ENCODE measurements around the gene C1orf74. TPM values are rescaled to one million over a fixed set of nuclear protein-coding genes. Genes with fewer than 3 reads are reported as not detected.

Gene C1orf74
- total RNA-seq, 2 donors from 2014 or later: 3.1 to 5.4 TPM

- no peak for DNase-seq
- Mint-ChIP-seq H3K4me3 (no peak overlapping the region), H3K27me3 (ENCODE audit: insufficient read depth) (peaks cover 21% of the 10 kb centered on the region), H3K36me3 (ENCODE audit: low read depth) (no peaks in the 10 kb centered on the region), H3K4me1 (no peaks in the 10 kb centered on the region), H3K9me3 (no peaks in the 10 kb centered on the region), H3K27ac (no peak overlapping the region)
- Histone ChIP-seq H3K9ac (ENCODE audit: extremely low read depth, low read length, poor library complexity, severe bottlenecking) (no peak overlapping the region), H3K9me3 (ENCODE audit: control insufficient read depth, low read length) (no peaks in the 10 kb centered on the region), H3K36me3 (ENCODE audit: control insufficient read depth, insufficient read depth, low read length) (no peaks in the 10 kb centered on the region), H3K4me1 (ENCODE audit: control insufficient read depth, insufficient read depth, low read length) (no peaks in the 10 kb centered on the region), H3K27ac (ENCODE audit: low read depth, low read length) (no peak overlapping the region), H3K27me3 (ENCODE audit: control insufficient read depth, insufficient read depth, low read length, poor library complexity, severe bottlenecking) (peaks cover 37% of the 10 kb centered on the region), H3K4me3 (ENCODE audit: low read length) (no peak overlapping the region)
- TF ChIP-seq CTCF (conservative IDR thresholded peaks at IDR 0.05): no peak
- WGBS, 2 experiments (ENCODE audit: insufficient coverage in 1 of 2, insufficient read length in 1 of 2): 70% methylated on average over 1 of the region's 1 CpG; no CpG with 5 or more reads in 1 of the 2 experiments
Observed at GRCh38 chr1:209729436-209729835, 54.9 kb downstream of the C1orf74 start.

Other genes with a start within 250 kb of the C1orf74 start
- 1 to 10 TPM in 1 of 2 donors, under 1 TPM in 1; 0.55 to 2.1 TPM for gene CAMK1G, start 200.8 kb downstream of the C1orf74 start, total RNA-seq
- 1 to 10 TPM in 1 of 2 donors, under 1 TPM in 1; 0.53 to 1.9 TPM for gene LAMB3, start 132.1 kb downstream of the C1orf74 start, total RNA-seq
- not detected for gene G0S2, start 109.1 kb downstream of the C1orf74 start, total RNA-seq
- gene HSD11B1, start 79.7 kb downstream of the C1orf74 start, total RNA-seq: not detected
- gene TRAF3IP3, start 28.5 kb downstream of the C1orf74 start, total RNA-seq: not detected
- gene IRF6, start 21.6 kb upstream of the C1orf74 start, total RNA-seq: 10 to 100 TPM; 13.8 to 18.2 TPM
- gene UTP25, start 43.4 kb upstream of the C1orf74 start, total RNA-seq: 1 to 10 TPM; 4.3 to 6.0 TPM
- 1 to 10 TPM; 6.2 to 7.1 TPM for gene SYT14, start 153.7 kb upstream of the C1orf74 start, total RNA-seq